Fibroblast of lung (primary cell): ENCODE data around the gene RBPJL.

ENCODE experiments used
- CTCF ChIP-seq, 2 donors: IDR thresholded peaks in 1 of 2; conservative IDR thresholded peaks in 1 of 2; 1 replicate in 1 of 2; 2 replicates in 1 of 2; pipeline ENCODE4 v1.5.1; 2011 to 2012; ENCODE audit warnings: low read length in 2 of 2, control low read depth in 1 of 2, inconsistent platforms in 1 of 2, low read depth in 1 of 2, mild to moderate bottlenecking in 1 of 2
- EZH2 ChIP-seq: IDR thresholded peaks from 2 replicates; pipeline ENCODE4 v1.5.1; 2012; ENCODE audit warnings: low read length, control low read depth, mild to moderate bottlenecking; ENCODE audit errors: missing control alignments

GRCh38 chr20:45269056-45269455 is 37.6 kb upstream of the RBPJL start:
- TF ChIP-seq CTCF (conservative IDR thresholded peaks at IDR 0.05 in 1 of 2, IDR thresholded peaks at IDR 0.05 in 1 of 2; ENCODE audit: low read depth in 1 of 2, low read length in 2 of 2) (no peak), EZH2 (no peak)
